ENCODE data around the gene USP47.

GRCh38 chr11:11821899-11822298, 19.9 kb upstream of the USP47 start:
- no peak for TF ChIP-seq EZH2 (IDR thresholded peaks at IDR 0.05; ENCODE audit: low read length, unreplicated experiment)
- TF ChIP-seq EZH2phosphoT487 (IDR thresholded peaks at IDR 0.05; ENCODE audit: borderline replicate concordance, low read length): no peak
- TF ChIP-seq CTCF (conservative IDR thresholded peaks at IDR 0.05; ENCODE audit: low read depth, low read length): no peak

All from PC-3 (cell line).